Cardiac septum (tissue), 1 donor: ENCODE results near the gene KCNH2. TPM values are rescaled to one million over a fixed set of nuclear protein-coding genes. Genes with fewer than 3 reads are reported as not detected.
"Not testable (repeated sequence)": the region's sequence is repeated elsewhere in the genome, so short reads cannot be mapped to it uniquely, and the experiment has no call there.

Experiments
- DNase-seq: peaks from one replicate; pipeline ENCODE4 v3.0.0-alpha.2; 2020; ENCODE audit warnings: low spot score
- intact Hi-C: fragments of 100-400 bp; cut with DNase I; formaldehyde crosslinking; loops from one replicate; pipeline ENCODE4 v1.14.0; 2022
- long read RNA-seq: library from polyadenylated mRNA; unstranded; transcript quantifications from one replicate; pipeline ENCODE4 v2.0.0, GENCODE V29; 2021
- total RNA-seq: library from RNA; stranded (reverse); fragmentation: NEBNext Ultra II Directional; extraction: Animal tissue kit (Norgen Biotek cat#: 25700); gene quantifications from one replicate; pipeline ENCODE4 v1.2.1, GENCODE V29; 2021
- donor health status: DM: no; HTN: no; CAD: no.

Gene KCNH2
- 61.9 TPM for total RNA-seq
- long read RNA-seq, full-length matches to known transcripts = 49 of 163 reads
- long read RNA-seq, partial matches to known transcripts = 83 of 163 reads
- long read RNA-seq, other reads (novel, unspliced or antisense) = 31 of 163 reads

- no peak for DNase-seq
- intact Hi-C loops = loop anchor here (2.0 kb wide), 1 partner anchor 13 kb away; no protein-coding TSS in a partner anchor
Observed at GRCh38 chr7:150978126-150978789, at the start of gene KCNH2. TSS of gene KCNH2 (minus strand) at chr7:150978321. CDS start at chr7:150977913, 408 bp downstream.

- intact Hi-C loops = loop anchor here (1.0 to 5.0 kb wide), 3 partner anchors 31 to 85 kb away; partner anchors contain the start of genes FASTK and SLC4A2
- not testable (repeated sequence) for DNase-seq
Observed at GRCh38 chr7:151027728-151028130, 49.6 kb upstream of the KCNH2 start.

DNA sequence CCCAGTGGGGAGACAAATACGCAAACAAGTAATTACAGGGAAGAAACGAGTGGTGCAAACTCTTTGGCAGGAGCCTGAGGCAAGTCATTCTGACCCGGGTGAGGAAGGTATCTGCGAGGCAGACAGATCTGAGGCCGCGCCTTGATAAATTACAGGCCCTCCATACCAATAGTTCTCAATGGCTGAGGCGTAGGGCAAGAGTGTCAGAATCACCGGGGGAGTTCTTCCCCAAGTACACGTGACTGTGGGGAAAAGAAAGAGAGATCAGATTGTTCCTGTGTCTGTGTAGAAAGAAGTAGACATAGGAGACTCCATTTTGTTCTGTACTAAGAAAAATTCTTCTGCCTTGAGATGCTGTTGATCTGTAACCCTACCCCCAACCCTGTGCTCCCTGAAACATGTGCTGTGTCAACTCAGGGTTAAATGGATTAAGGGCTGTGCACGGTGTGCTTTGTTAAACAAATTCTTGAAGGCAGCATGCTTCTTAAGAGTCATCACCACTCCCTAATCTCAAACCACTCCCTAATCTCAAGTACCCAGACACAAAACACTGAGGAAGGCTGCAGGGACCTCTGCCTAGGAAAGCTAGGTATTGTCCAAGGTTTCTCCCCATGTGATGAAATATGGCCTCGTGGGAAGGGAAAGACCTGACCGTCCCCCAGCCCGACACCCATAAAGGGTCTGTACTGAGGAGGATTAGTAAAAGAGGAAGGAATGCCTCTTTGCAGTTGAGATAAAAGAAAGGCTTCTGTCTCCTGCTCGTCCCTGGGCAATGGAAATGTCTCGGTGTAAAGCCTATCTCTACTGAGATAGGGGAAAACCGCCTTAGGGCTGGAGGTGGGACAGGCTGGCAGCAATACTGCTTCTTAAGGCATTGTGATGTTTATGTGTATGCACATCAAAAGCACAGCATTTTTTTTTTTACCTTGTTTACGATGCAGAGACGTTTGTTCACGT lies 48.9 kb upstream of the KCNH2 start:
- intact Hi-C loops = loop anchor here (5.0 kb wide), 1 partner anchor 85 kb away; no protein-coding TSS in a partner anchor
- not testable (repeated sequence) for DNase-seq

GRCh38 chr7:151025924-151026671 lies 48.0 kb upstream of the KCNH2 start:
- no peak for DNase-seq
- intact Hi-C loops = loop anchor here (5.0 kb wide), 1 partner anchor 86 kb away; no protein-coding TSS in a partner anchor

DNA sequence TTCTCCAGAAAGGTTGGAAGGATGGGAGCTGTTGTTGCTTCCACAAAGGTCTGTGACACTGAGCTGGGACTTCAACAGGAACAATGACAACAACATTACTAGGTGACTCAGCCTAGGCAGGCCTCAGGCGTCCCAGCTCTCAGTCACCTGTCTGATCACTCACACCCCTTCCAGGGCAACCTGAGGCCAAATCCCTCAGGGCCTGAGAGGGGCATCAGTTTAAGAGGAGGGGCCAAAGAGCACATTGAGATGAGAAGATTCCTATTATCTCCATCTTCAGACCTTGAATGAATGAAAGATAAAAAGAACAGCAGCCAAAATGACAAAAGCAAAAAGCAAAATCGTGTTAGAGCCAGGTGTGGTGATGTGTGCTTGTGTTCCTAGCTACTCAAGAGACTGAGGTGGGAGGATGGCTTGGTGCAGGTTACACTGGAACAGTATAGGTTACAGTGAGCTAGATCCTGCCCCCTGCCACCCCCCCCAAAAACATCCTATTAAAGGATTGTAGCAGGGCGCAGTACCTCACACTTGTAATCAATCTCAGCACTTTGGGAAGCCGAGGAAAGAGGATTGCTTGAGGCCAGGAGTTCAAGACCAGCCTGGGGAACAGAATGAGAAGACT lies 46.4 kb upstream of the KCNH2 start, which contains the start of gene ATG9B:
Gene ATG9B (minus strand): TSS at position 60 of the 622 bp plus-strand sequence. CDS start 71 bp downstream, outside the sequence.
- intact Hi-C loops = loop anchor here (5.0 kb wide), 1 partner anchor 88 kb away; no protein-coding TSS in a partner anchor
- no peak for DNase-seq

GRCh38 chr7:151023232-151023631 lies 45.1 kb upstream of the KCNH2 start:
- intact Hi-C loops = no loop called here

DNA sequence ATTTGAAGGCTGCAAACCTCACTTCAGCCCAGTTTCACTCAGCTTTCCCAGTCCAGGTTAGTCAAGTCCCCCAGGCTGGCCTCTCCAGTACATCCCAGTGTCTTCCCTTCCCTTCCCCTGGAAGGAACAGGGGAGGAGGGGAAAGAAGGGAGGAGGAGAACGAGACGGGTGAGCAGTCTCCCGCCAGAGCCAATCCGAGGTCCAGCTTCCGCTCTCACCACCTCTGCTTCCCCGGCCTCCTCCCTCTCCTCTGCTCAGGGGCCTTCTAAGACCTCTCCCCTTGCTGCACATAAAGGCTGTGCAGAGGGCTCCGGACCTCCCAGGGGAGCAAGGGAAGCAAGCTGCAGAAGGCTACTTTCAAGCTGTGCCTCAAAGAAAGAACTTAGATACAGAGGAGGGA lies 42.1 kb upstream of the KCNH2 start:
- no peak for DNase-seq
- intact Hi-C loops = no loop called here

More at GRCh38 chr7:151023232-151023631, 45.1 kb upstream of the KCNH2 start:
- DNase-seq = no peak

- intact Hi-C loops = loop anchor here (2.0 kb wide), 1 partner anchor 120 kb away; no protein-coding TSS in a partner anchor
- no peak for DNase-seq
Observed at GRCh38 chr7:151019130-151019447, 41.0 kb upstream of the KCNH2 start.

- intact Hi-C loops = loop anchor here (2.0 kb wide), 1 partner anchor 120 kb away; no protein-coding TSS in a partner anchor
- no peak for DNase-seq
Observed at GRCh38 chr7:151018421-151019129, 40.5 kb upstream of the KCNH2 start.

- peak; percentile 87 for DNase-seq
- intact Hi-C loops = loop anchor here (2.0 kb wide), 1 partner anchor 119 kb away; no protein-coding TSS in a partner anchor
Observed at GRCh38 chr7:151017953-151018420, 39.9 kb upstream of the KCNH2 start.

GRCh38 chr7:151017370-151017952 lies 39.3 kb upstream of the KCNH2 start:
- no peak for DNase-seq
- intact Hi-C loops = no loop called here

GRCh38 chr7:151016942-151017341 lies 38.8 kb upstream of the KCNH2 start:
- DNase-seq = no peak
- intact Hi-C loops = no loop called here

GRCh38 chr7:151016505-151016904 lies 38.4 kb upstream of the KCNH2 start:
- intact Hi-C loops = no loop called here
- no peak for DNase-seq

DNA sequence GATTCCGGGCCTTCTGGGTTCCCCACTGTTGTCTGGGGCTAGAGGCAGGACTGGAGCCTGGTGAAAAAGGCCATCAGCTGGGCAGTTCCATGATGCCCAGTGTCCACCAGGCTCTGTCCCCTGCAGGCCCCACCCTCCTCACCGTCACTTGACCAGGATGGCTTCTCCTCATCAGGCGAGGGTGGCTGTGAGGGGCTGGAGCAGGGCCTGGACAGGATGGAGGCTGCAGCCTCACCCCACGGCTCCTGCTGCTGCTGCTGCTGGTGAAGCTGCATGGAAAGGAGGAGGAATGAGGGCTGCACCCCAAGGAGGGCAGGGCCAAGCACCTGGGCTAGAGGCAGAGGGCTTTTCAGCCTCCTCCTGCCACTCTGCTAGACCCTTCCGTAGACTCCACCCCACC lies 37.8 kb upstream of the KCNH2 start:
- intact Hi-C loops = no loop called here
- no peak for DNase-seq

GRCh38 chr7:151014950-151015349 lies 36.8 kb upstream of the KCNH2 start:
- DNase-seq = no peak
- intact Hi-C loops = no loop called here

- intact Hi-C loops = no loop called here
- no peak for DNase-seq
Observed at GRCh38 chr7:151013733-151014497, 35.8 kb upstream of the KCNH2 start.

DNA sequence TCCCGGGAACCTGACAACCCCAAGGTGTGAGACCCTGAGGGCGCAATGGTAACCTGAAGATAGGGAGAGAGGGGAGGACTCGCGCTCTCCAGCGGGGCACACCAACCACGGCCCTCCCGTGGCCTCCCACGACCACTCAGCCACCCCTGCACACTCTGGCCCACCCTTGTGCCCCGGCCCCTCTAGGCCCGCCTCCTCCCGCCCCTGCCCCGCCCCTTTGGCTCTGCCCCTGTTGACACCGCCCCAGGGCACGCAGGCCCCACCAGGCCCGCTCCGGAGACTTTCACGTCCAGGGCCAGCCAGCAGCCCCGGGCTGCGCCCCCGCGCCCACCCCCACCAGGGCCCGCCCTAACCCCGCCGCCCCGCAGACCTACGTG lies 35.2 kb upstream of the KCNH2 start:
- intact Hi-C loops = no loop called here
- DNase-seq = no peak
